22Rv1 (cell line): ENCODE results near the gene TIRAP.

Experiments used
- CTCF ChIP-seq: fragments of 450-650 bp; IDR thresholded peaks from 2 replicates; pipeline ENCODE4 v1.5.1; 2017; ENCODE audit warnings: mild to moderate bottlenecking
- ZFX ChIP-seq: fragments of 450-650 bp; IDR thresholded peaks from 2 replicates; pipeline ENCODE4 v1.6.1; 2017; ENCODE audit warnings: antibody characterized with exemption, borderline replicate concordance

GRCh38 chr11:126310992-126311310 lies 28.1 kb downstream of the TIRAP start:
- TF ChIP-seq CTCF (no peak), ZFX (no peak)
